Measurements from ENCODE around the gene PRKCE.

PRKCE gene

DNA sequence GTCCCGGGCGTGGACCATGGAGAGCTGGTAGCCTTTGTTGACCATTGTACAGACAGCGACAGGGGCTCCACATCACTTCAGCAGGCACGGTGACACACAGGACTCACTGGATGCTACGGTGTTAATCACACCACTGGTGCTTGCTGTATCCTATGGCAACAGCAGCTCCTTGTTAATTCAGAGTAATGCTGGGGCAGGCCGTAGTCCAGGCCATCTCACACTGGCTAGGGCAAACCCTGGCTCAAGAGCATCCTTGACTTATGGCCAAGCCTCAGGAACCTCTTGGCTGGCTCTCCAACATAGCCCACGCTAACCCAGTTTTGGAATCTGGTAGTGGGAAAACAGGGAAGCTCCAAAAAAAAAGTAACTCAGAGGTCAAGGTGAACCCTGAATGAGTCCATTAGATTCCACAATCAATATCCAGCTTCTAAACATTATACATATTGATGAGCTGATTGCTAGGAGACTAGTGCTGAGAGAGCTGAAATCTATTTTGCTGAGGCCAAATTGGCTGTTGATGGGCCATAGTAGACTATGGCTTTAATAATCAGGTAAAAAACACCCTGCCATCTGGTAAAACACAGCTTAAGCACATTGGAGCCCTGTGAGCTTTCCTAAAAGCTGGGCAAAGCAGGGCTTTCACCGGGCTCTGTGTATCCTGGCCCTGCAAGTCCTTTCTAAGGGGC, 253.6 kb downstream of the PRKCE start:
- H3K9ac ChIP-seq (ENCODE audit: low read length), result no peak overlapping the region
- H3K4ac ChIP-seq (ENCODE audit: low read depth, low read length), result no peak overlapping the region
- no peaks in the 10 kb centered on the region for H3K27me3 ChIP-seq (ENCODE audit: insufficient read depth, low read length, poor library complexity)
- no peak overlapping the region for H2AK5ac ChIP-seq (ENCODE audit: low read length)
- H3K36me3 ChIP-seq (ENCODE audit: control insufficient read depth, insufficient read depth, low read length), result no peaks in the 10 kb centered on the region
- no peak overlapping the region for H3K27ac ChIP-seq (ENCODE audit: low read depth, low read length)
- H3K79me1 ChIP-seq (ENCODE audit: low read length), result no peaks in the 10 kb centered on the region
- H3K56ac ChIP-seq (ENCODE audit: low read length), result no peak overlapping the region
- no peaks in the 10 kb centered on the region for H3K79me2 ChIP-seq (ENCODE audit: control insufficient read depth, insufficient read depth, low read length)
- no peak overlapping the region for H3K23ac ChIP-seq (ENCODE audit: low read length)
- H3K4me1 ChIP-seq (ENCODE audit: control insufficient read depth, low read depth, low read length), result peaks cover under 1% of the 10 kb centered on the region
- H2BK120ac ChIP-seq (ENCODE audit: low read depth, low read length), result no peak overlapping the region
- no CpG with 5 or more reads among the region's 8 CpGs for WGBS (ENCODE audit: extremely low coverage, insufficient coverage, low lambda C conversion rate)
- H2BK15ac ChIP-seq (replicated peaks; ENCODE audit: low read depth), result no peak overlapping the region
- H2BK5ac ChIP-seq (ENCODE audit: low read length), result no peak overlapping the region
- no peak overlapping the region for H4K5ac ChIP-seq (ENCODE audit: low read length)
- no peak overlapping the region for H3K4me2 ChIP-seq (ENCODE audit: low read length)
- H4K8ac ChIP-seq (ENCODE audit: low read depth, low read length), result no peak overlapping the region
- DNase-seq, result no peak
- H3K18ac ChIP-seq (ENCODE audit: low read length), result no peak overlapping the region
- no peak overlapping the region for H3K4me3 ChIP-seq (ENCODE audit: low read length)

- H3K27ac ChIP-seq (ENCODE audit: low read depth, low read length), result no peak overlapping the region
Measured at GRCh38 chr2:45905632-45905958, 254.1 kb downstream of the PRKCE start.

DNA sequence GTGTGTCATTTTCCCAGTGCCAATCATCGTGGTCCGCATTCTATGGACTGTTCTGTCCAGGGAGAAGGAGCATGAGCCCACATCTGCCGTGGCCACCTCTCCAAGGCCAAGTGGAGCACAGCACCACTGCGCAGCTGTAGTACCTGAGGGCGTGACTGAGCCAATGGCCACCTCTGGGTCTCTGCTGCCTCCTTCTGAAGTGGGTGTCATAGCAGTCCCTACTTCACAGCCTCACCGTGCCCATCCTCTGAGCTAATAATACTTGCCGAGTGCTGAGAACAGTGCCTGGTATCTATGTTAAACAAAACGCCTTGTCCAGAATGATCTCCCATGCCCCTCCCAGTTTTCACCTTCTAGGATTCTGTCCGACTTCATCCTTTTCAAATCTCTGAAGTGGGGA, 256.1 kb downstream of the PRKCE start:
- no peak overlapping the region for H3K27ac ChIP-seq (ENCODE audit: low read depth, low read length)
- no CpG with 5 or more reads among the region's 9 CpGs for WGBS (ENCODE audit: extremely low coverage, insufficient coverage, low lambda C conversion rate)
- no peak overlapping the region for H2BK15ac ChIP-seq (replicated peaks; ENCODE audit: low read depth)
- no peaks in the 10 kb centered on the region for H3K27me3 ChIP-seq (ENCODE audit: insufficient read depth, low read length, poor library complexity)
- H3K4me1 ChIP-seq (ENCODE audit: control insufficient read depth, low read depth, low read length), result peaks cover 7% of the 10 kb centered on the region
- no peak overlapping the region for H3K23ac ChIP-seq (ENCODE audit: low read length)
- H3K36me3 ChIP-seq (ENCODE audit: control insufficient read depth, insufficient read depth, low read length), result no peaks in the 10 kb centered on the region
- no peak for DNase-seq
- no peak overlapping the region for H3K18ac ChIP-seq (ENCODE audit: low read length)
- H3K4me3 ChIP-seq (ENCODE audit: low read length), result no peak overlapping the region
- H3K79me1 ChIP-seq (ENCODE audit: low read length), result no peaks in the 10 kb centered on the region
- H3K4ac ChIP-seq (ENCODE audit: low read depth, low read length), result no peak overlapping the region
- no peak overlapping the region for H2BK5ac ChIP-seq (ENCODE audit: low read length)
- H3K56ac ChIP-seq (ENCODE audit: low read length), result no peak overlapping the region
- H4K5ac ChIP-seq (ENCODE audit: low read length), result no peak overlapping the region
- H2BK120ac ChIP-seq (ENCODE audit: low read depth, low read length), result no peak overlapping the region
- no peak overlapping the region for H4K8ac ChIP-seq (ENCODE audit: low read depth, low read length)
- no peaks in the 10 kb centered on the region for H3K79me2 ChIP-seq (ENCODE audit: control insufficient read depth, insufficient read depth, low read length)
- H3K4me2 ChIP-seq (ENCODE audit: low read length), result no peak overlapping the region
- no peak overlapping the region for H2AK5ac ChIP-seq (ENCODE audit: low read length)
- no peak overlapping the region for H3K9ac ChIP-seq (ENCODE audit: low read length)

More at GRCh38 chr2:45905632-45905958, 254.1 kb downstream of the PRKCE start:
- no peak overlapping the region for H3K4me3 ChIP-seq (ENCODE audit: low read length)
- H2BK15ac ChIP-seq (replicated peaks; ENCODE audit: low read depth), result no peak overlapping the region
- no peak overlapping the region for H3K9ac ChIP-seq (ENCODE audit: low read length)
- no peak overlapping the region for H4K5ac ChIP-seq (ENCODE audit: low read length)
- WGBS (ENCODE audit: extremely low coverage, insufficient coverage, low lambda C conversion rate), result no CpG with 5 or more reads among the region's 5 CpGs
- no peaks in the 10 kb centered on the region for H3K79me1 ChIP-seq (ENCODE audit: low read length)
- H3K36me3 ChIP-seq (ENCODE audit: control insufficient read depth, insufficient read depth, low read length), result no peaks in the 10 kb centered on the region
- H3K56ac ChIP-seq (ENCODE audit: low read length), result no peak overlapping the region
- no peak overlapping the region for H2BK120ac ChIP-seq (ENCODE audit: low read depth, low read length)
- no peaks in the 10 kb centered on the region for H3K27me3 ChIP-seq (ENCODE audit: insufficient read depth, low read length, poor library complexity)
- peaks cover 2% of the 10 kb centered on the region for H3K4me1 ChIP-seq (ENCODE audit: control insufficient read depth, low read depth, low read length)
- DNase-seq, result no peak
- no peak overlapping the region for H3K4ac ChIP-seq (ENCODE audit: low read depth, low read length)
- no peaks in the 10 kb centered on the region for H3K79me2 ChIP-seq (ENCODE audit: control insufficient read depth, insufficient read depth, low read length)
- H3K18ac ChIP-seq (ENCODE audit: low read length), result no peak overlapping the region
- no peak overlapping the region for H4K8ac ChIP-seq (ENCODE audit: low read depth, low read length)
- no peak overlapping the region for H3K4me2 ChIP-seq (ENCODE audit: low read length)
- H3K23ac ChIP-seq (ENCODE audit: low read length), result no peak overlapping the region
- H2BK5ac ChIP-seq (ENCODE audit: low read length), result no peak overlapping the region
- no peak overlapping the region for H2AK5ac ChIP-seq (ENCODE audit: low read length)

GRCh38 chr2:45908316-45909170, 257.1 kb downstream of the PRKCE start:
- no peak for DNase-seq

DNA sequence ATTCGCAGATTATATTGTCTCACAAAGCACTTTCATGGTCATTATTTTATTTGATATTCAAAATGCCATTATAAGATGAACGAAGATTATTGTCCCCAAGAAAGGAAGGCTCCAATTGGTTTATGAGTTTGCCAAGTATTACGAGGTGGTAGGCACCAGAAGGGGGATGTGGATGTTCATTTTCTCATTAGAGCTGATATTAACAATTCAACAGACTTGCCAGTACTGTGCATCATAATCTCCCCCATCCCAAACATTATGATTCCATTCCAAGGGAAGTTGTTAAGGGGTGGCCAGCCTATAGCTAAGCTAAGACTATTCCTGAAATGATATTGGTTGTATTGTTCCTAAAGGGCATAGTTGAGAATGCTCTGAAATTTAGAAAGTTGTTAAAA, 257.7 kb downstream of the PRKCE start:
- no peaks in the 10 kb centered on the region for H3K79me1 ChIP-seq (ENCODE audit: low read length)
- no peaks in the 10 kb centered on the region for H3K79me2 ChIP-seq (ENCODE audit: control insufficient read depth, insufficient read depth, low read length)
- no peak overlapping the region for H3K18ac ChIP-seq (ENCODE audit: low read length)
- H3K4me1 ChIP-seq (ENCODE audit: control insufficient read depth, low read depth, low read length), result peaks cover 7% of the 10 kb centered on the region
- no peak overlapping the region for H3K23ac ChIP-seq (ENCODE audit: low read length)
- H3K9ac ChIP-seq (ENCODE audit: low read length), result no peak overlapping the region
- H3K4me3 ChIP-seq (ENCODE audit: low read length), result no peak overlapping the region
- no peaks in the 10 kb centered on the region for H3K36me3 ChIP-seq (ENCODE audit: control insufficient read depth, insufficient read depth, low read length)
- no peak overlapping the region for H2BK120ac ChIP-seq (ENCODE audit: low read depth, low read length)
- no peak overlapping the region for H3K27ac ChIP-seq (ENCODE audit: low read depth, low read length)
- no peak overlapping the region for H2AK5ac ChIP-seq (ENCODE audit: low read length)
- no peak overlapping the region for H3K4ac ChIP-seq (ENCODE audit: low read depth, low read length)
- no peak overlapping the region for H2BK5ac ChIP-seq (ENCODE audit: low read length)
- H4K5ac ChIP-seq (ENCODE audit: low read length), result no peak overlapping the region
- no peak overlapping the region for H3K4me2 ChIP-seq (ENCODE audit: low read length)
- H4K8ac ChIP-seq (ENCODE audit: low read depth, low read length), result no peak overlapping the region
- no CpG with 5 or more reads among the region's 3 CpGs for WGBS (ENCODE audit: extremely low coverage, insufficient coverage, low lambda C conversion rate)
- H3K27me3 ChIP-seq (ENCODE audit: insufficient read depth, low read length, poor library complexity), result no peaks in the 10 kb centered on the region
- no peak overlapping the region for H3K56ac ChIP-seq (ENCODE audit: low read length)
- no peak overlapping the region for H2BK15ac ChIP-seq (replicated peaks; ENCODE audit: low read depth)
- DNase-seq, result no peak

More at GRCh38 chr2:45908316-45909170, 257.1 kb downstream of the PRKCE start:
- Histone ChIP-seq H4K8ac (ENCODE audit: low read depth, low read length) (no peak overlapping the region), H2BK15ac (replicated peaks; ENCODE audit: low read depth) (no peak overlapping the region), H3K56ac (ENCODE audit: low read length) (no peak overlapping the region), H3K9ac (ENCODE audit: low read length) (no peak overlapping the region), H2BK120ac (ENCODE audit: low read depth, low read length) (no peak overlapping the region), H3K79me1 (ENCODE audit: low read length) (no peaks in the 10 kb centered on the region), H3K4ac (ENCODE audit: low read depth, low read length) (no peak overlapping the region), H3K18ac (ENCODE audit: low read length) (no peak overlapping the region), H3K4me1 (ENCODE audit: control insufficient read depth, low read depth, low read length) (peaks cover 7% of the 10 kb centered on the region), H3K79me2 (ENCODE audit: control insufficient read depth, insufficient read depth, low read length) (no peaks in the 10 kb centered on the region), H4K5ac (ENCODE audit: low read length) (no peak overlapping the region), H2AK5ac (ENCODE audit: low read length) (no peak overlapping the region), H3K23ac (ENCODE audit: low read length) (no peak overlapping the region), H3K4me2 (ENCODE audit: low read length) (no peak overlapping the region), H3K4me3 (ENCODE audit: low read length) (no peak overlapping the region), H3K27ac (ENCODE audit: low read depth, low read length) (no peak overlapping the region), H2BK5ac (ENCODE audit: low read length) (no peak overlapping the region), H3K36me3 (ENCODE audit: control insufficient read depth, insufficient read depth, low read length) (no peaks in the 10 kb centered on the region), H3K27me3 (ENCODE audit: insufficient read depth, low read length, poor library complexity) (no peaks in the 10 kb centered on the region)
- WGBS (ENCODE audit: extremely low coverage, insufficient coverage, low lambda C conversion rate), result no CpG with 5 or more reads among the region's 12 CpGs
